ENCODE measurements around the gene CADPS.

GRCh38 chr3:62569609-62570008 lies 305.6 kb downstream of the CADPS start:
- no peak for TF ChIP-seq CTCF (conservative IDR thresholded peaks at IDR 0.05; ENCODE audit: low read length)
- no peak for TF ChIP-seq EZH2phosphoT487 (IDR thresholded peaks at IDR 0.05; ENCODE audit: borderline replicate concordance, low read depth, low read length)

Data from OCI-LY7 (cell line).